GM23338 (cell line): ENCODE measurements around the gene MLH1. TPM values are rescaled to one million over a fixed set of nuclear protein-coding genes. Genes with fewer than 3 reads are reported as not detected.

Source experiments
- ATAC-seq: fragments of 200-7000 bp; cut with Tn5 transposase; 3 replicates; pipeline ENCODE4 v1.9.1; 2020
- DNase-seq: peaks from one replicate; pipeline ENCODE4 v3.0.0-alpha.2; 2015; ENCODE audit warnings: low spot score
- H2AFZ ChIP-seq: fragments of 200-600 bp; sonication (generic); 2 replicates; pipeline ENCODE4 v1.8.0; 2016; ENCODE audit warnings: antibody characterized with exemption, mild to moderate bottlenecking, moderate library complexity
- H3F3A ChIP-seq: fragments of 200-600 bp; sonication (generic); replicated peaks from 2 replicates; pipeline ENCODE4 v1.8.0; 2017; ENCODE audit warnings: antibody characterized with exemption, mixed run types, low read depth
- H3K27ac ChIP-seq: fragments of 200-600 bp; sonication (generic); 2 replicates; pipeline ENCODE4 v1.6.1; 2016; ENCODE audit warnings: low read depth
- H3K27me3 ChIP-seq: fragments of 200-600 bp; sonication (generic); 2 replicates; pipeline ENCODE4 v1.8.0; 2016; ENCODE audit warnings: mild to moderate bottlenecking, mixed run types, moderate library complexity; ENCODE audit not compliant: insufficient read depth
- H3K36me3 ChIP-seq: fragments of 200-600 bp; sonication (generic); 2 replicates; pipeline ENCODE4 v1.8.0; 2016; ENCODE audit warnings: mild to moderate bottlenecking; ENCODE audit not compliant: insufficient read depth
- H3K4me1 ChIP-seq: fragments of 200-600 bp; sonication (generic); 2 replicates; pipeline ENCODE4 v1.8.0; 2016; ENCODE audit warnings: mild to moderate bottlenecking, moderate library complexity; ENCODE audit not compliant: insufficient read depth
- H3K4me2 ChIP-seq: fragments of 200-600 bp; sonication (generic); 2 replicates; pipeline ENCODE4 v1.7.1; 2017; ENCODE audit warnings: mixed run types
- H3K4me3 ChIP-seq: fragments of 200-600 bp; sonication (generic); 2 replicates; pipeline ENCODE4 v1.6.1; 2016; ENCODE audit warnings: mixed run types
- H3K79me2 ChIP-seq: fragments of 200-600 bp; sonication (generic); replicated peaks from 2 replicates; pipeline ENCODE4 v1.8.0; 2017; ENCODE audit warnings: mild to moderate bottlenecking; ENCODE audit not compliant: insufficient read depth
- H3K9me2 ChIP-seq: fragments of 200-600 bp; sonication (generic); 2 replicates; pipeline ENCODE4 v1.8.0; 2017; ENCODE audit not compliant: insufficient read depth
- H4K20me1 ChIP-seq: fragments of 200-600 bp; sonication (generic); replicated peaks from 2 replicates; pipeline ENCODE4 v1.8.0; 2017; ENCODE audit warnings: mild to moderate bottlenecking; ENCODE audit not compliant: insufficient read depth
- H3K27ac Mint-ChIP-seq: 2 replicates; pipeline ENCODE4 v1.8.0; 2020; ENCODE audit warnings: inconsistent platforms, mild to moderate bottlenecking, moderate library complexity, mixed read lengths
- H3K27me3 Mint-ChIP-seq: 3 replicates; pipeline ENCODE4 v1.8.0; 2022; ENCODE audit warnings: low read depth, mild to moderate bottlenecking, moderate library complexity, mixed read lengths, inconsistent platforms; ENCODE audit not compliant: insufficient read depth, poor library complexity
- H3K36me3 Mint-ChIP-seq: 3 replicates; pipeline ENCODE4 v1.8.0; 2021; ENCODE audit warnings: low read depth, mild to moderate bottlenecking, inconsistent platforms, moderate library complexity, mixed read lengths
- H3K4me1 Mint-ChIP-seq: 3 replicates; pipeline ENCODE4 v1.8.0; 2020; ENCODE audit warnings: mild to moderate bottlenecking, inconsistent platforms, mixed read lengths
- H3K4me3 Mint-ChIP-seq: 3 replicates; pipeline ENCODE4 v1.8.0; 2021; ENCODE audit warnings: moderate library complexity, mild to moderate bottlenecking, inconsistent platforms, mixed read lengths
- H3K9me3 Mint-ChIP-seq: 3 replicates; pipeline ENCODE4 v1.8.0; 2020; ENCODE audit warnings: moderate library complexity, mild to moderate bottlenecking, inconsistent platforms, mixed read lengths
- CREB1 ChIP-seq: fragments of 250-450 bp; sonication (Bioruptor Pico); IDR thresholded peaks from 2 replicates; pipeline ENCODE4 v1.5.0; 2020; ENCODE audit warnings: low read depth, mild to moderate bottlenecking, moderate library complexity
- CTCF ChIP-seq, 2 experiments: fragments of 200-600 bp in 1 of 2; sonication (generic) in 1 of 2; conservative IDR thresholded peaks; 2 replicates each; pipeline versions ENCODE4 v1.5.1 to v1.6.1; 2016 to 2017; ENCODE audit warnings: antibody characterized with exemption in 2 of 2, low read depth in 2 of 2, mild to moderate bottlenecking in 2 of 2, moderate library complexity in 1 of 2
- ETS1 ChIP-seq: IDR thresholded peaks from 2 replicates; pipeline ENCODE4 v1.6.1; 2016; ENCODE audit warnings: antibody characterized with exemption
- EZH2 ChIP-seq: fragments of 200-600 bp; sonication (generic); IDR thresholded peaks from one replicate; pipeline ENCODE4 v1.8.0; 2017; ENCODE audit warnings: antibody characterized with exemption, mild to moderate bottlenecking, low read depth; ENCODE audit not compliant: unreplicated experiment
- EZH2phosphoT487 ChIP-seq: fragments of 200-600 bp; sonication (generic); IDR thresholded peaks from one replicate; pipeline ENCODE4 v1.8.1; 2018; ENCODE audit warnings: antibody characterized with exemption; ENCODE audit not compliant: unreplicated experiment
- JUNB ChIP-seq: IDR thresholded peaks from one replicate; pipeline ENCODE4 v1.6.1; 2016; ENCODE audit warnings: antibody characterized with exemption; ENCODE audit not compliant: unreplicated experiment
- NANOG ChIP-seq: IDR thresholded peaks from 2 replicates; pipeline ENCODE4 v1.6.1; 2016; ENCODE audit warnings: antibody characterized with exemption, borderline replicate concordance
- POLR2AphosphoS5 ChIP-seq: IDR thresholded peaks from 2 replicates; pipeline ENCODE4 v1.6.1; 2016; ENCODE audit warnings: antibody characterized with exemption, low read depth
- REST ChIP-seq: IDR thresholded peaks from one replicate; pipeline ENCODE4 v1.6.1; 2018; ENCODE audit warnings: antibody characterized with exemption; ENCODE audit not compliant: unreplicated experiment
- STAT1 ChIP-seq: IDR thresholded peaks from one replicate; pipeline ENCODE4 v1.6.1; 2016; ENCODE audit warnings: antibody characterized with exemption; ENCODE audit not compliant: unreplicated experiment
- ZNF114 ChIP-seq: fragments of 250-450 bp; sonication (Bioruptor Pico); IDR thresholded peaks from 2 replicates; pipeline ENCODE4 v1.5.0; 2020; ENCODE audit warnings: mild to moderate bottlenecking, moderate library complexity
- ZNF331 ChIP-seq: fragments of 250-450 bp; sonication (Bioruptor Pico); IDR thresholded peaks from 2 replicates; pipeline ENCODE4 v1.5.0; 2020; ENCODE audit warnings: low read depth, mild to moderate bottlenecking, moderate library complexity
- ZNF462 ChIP-seq: fragments of 250-450 bp; sonication (Bioruptor Pico); IDR thresholded peaks from 2 replicates; pipeline ENCODE4 v1.5.0; 2020; ENCODE audit warnings: mild to moderate bottlenecking, moderate library complexity
- polyA plus RNA-seq: library from polyadenylated mRNA; unstranded; fragments of >200 nt; fragmentation: Nextera tagmentation; extraction: Ambion mirVana; gene quantifications from 2 replicates; pipeline ENCODE4 v1.2.1, GENCODE V29; 2016
- total RNA-seq: library from RNA; depleted of rRNA; stranded (reverse); fragments of >200 nt; shearing (Covaris generic); gene quantifications from 2 replicates; pipeline ENCODE4 v1.2.3, GENCODE V29; 2014

Gene MLH1
- total and polyA plus RNA-seq, 2 experiments from 2014 or later, result 31.7 to 58.0 TPM

GRCh38 chr3:37030588-37030987, 37.3 kb downstream of the MLH1 start:
- H3K4me1 Mint-ChIP-seq, result no peaks in the 10 kb centered on the region
- no peaks in the 10 kb centered on the region for H3K9me3 Mint-ChIP-seq
- peaks cover 34% of the 10 kb centered on the region for H3K36me3 ChIP-seq
- TF ChIP-seq ETS1 (no peak), ZNF462 (CRISPR knock-in tag) (no peak), REST (no peak), CREB1 (CRISPR knock-in tag) (no peak), STAT1 (no peak), POLR2AphosphoS5 (no peak), EZH2phosphoT487 (no peak), CTCF (conservative IDR thresholded peaks at IDR 0.05; ENCODE audit: low read depth in 2 of 2) (no peak), EZH2 (no peak), NANOG (no peak), JUNB (no peak), ZNF331 (CRISPR knock-in tag) (no peak), ZNF114 (CRISPR knock-in tag) (no peak)
- no peak for ATAC-seq
- peaks cover 2% of the 10 kb centered on the region; the same call in 1 of the 2 replicates for H3K9me2 ChIP-seq
- no peaks in the 10 kb centered on the region for H3K79me2 ChIP-seq
- H3K4me2 ChIP-seq, result no peak overlapping the region
- H3K4me3 Mint-ChIP-seq, result no peak overlapping the region
- H3K4me3 ChIP-seq, result no peak overlapping the region
- H3K27ac ChIP-seq, result no peak overlapping the region
- no peak overlapping the region for H2AFZ ChIP-seq
- peaks cover 70% of the 10 kb centered on the region for H3K36me3 Mint-ChIP-seq
- H3K27me3 Mint-ChIP-seq, result peaks cover 2% of the 10 kb centered on the region
- H3F3A ChIP-seq, result no peaks in the 10 kb centered on the region
- peaks cover 11% of the 10 kb centered on the region; the same call in 1 of the 2 replicates for H4K20me1 ChIP-seq
- no peak for DNase-seq
- no peaks in the 10 kb centered on the region for H3K4me1 ChIP-seq
- H3K27ac Mint-ChIP-seq, result no peak overlapping the region
- H3K27me3 ChIP-seq, result no peaks in the 10 kb centered on the region
